ENCODE results near the gene TRNAU1AP. TPM values are rescaled to one million over a fixed set of nuclear protein-coding genes. Genes with fewer than 3 reads are reported as not detected.

TRNAU1AP gene
- polyA plus RNA-seq, 4 donors: 22.8 to 23.8 (median 23.3) TPM

DNA sequence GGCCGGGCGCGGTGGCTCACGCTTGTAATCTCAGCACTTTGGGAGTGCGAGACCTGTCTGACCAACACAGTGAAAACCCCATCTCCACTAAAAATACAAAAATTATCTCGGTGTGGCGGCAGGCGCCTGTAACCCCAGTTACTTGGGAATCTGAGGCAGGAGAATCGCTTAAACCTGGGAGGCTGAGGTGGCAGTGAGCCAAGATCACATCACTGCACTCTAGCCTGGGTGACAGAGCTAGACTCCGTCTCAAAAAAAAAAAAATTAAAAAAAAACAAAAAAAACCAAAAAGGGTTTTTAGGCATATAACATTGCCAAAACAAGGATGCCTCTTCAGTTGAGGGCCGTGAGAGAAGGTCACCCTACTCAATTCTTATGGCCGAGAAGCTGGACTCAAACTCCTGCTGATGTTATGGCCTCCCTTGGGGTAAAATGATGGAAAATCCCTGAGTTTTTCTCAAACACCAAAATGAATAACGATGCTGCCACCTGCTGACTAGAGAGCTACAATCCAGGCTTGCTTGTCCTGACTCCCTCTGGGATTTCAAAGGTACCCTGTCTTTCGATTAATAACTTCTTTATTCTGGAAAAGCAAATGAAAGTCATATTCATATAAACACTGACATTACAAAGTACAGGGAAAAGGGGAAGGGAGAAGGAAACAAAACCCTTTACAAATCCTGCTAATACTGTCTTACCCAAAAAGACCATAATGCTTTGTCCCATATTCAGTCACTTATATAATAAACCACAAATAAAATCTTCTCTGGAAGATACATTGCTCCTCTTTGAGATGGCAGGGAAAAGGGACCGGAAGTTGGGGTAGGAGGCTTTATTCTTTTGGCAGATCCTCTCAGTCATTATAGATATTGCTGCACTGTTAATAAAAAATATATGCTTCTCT lies 49.9 kb downstream of the TRNAU1AP start:
- peak in 1 of 4 donors; percentile 65 for DNase-seq (ENCODE audit: low read depth in 4 of 4, low spot score in 3 of 4)

DNA sequence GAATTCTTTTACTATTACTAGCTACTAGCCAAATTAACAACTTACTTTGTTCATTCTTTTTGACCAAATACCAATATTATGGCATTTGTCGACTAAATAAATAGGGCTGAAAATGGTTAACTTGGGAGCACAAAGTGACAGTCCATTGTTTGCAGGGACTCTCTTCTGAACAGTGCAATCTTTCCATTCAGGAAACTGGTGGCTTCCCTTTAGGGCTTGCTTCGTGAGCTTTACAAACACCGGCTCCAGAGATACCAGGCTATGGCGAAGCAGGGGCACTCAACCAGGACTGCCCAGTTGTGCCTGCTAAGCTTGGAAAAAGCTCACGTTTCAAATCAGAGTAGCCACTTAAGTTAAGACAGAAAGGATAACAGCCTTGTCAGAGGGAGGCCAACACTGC lies 51.5 kb downstream of the TRNAU1AP start:
- no peak for DNase-seq (ENCODE audit: low read depth in 4 of 4, low spot score in 3 of 4)

DNA sequence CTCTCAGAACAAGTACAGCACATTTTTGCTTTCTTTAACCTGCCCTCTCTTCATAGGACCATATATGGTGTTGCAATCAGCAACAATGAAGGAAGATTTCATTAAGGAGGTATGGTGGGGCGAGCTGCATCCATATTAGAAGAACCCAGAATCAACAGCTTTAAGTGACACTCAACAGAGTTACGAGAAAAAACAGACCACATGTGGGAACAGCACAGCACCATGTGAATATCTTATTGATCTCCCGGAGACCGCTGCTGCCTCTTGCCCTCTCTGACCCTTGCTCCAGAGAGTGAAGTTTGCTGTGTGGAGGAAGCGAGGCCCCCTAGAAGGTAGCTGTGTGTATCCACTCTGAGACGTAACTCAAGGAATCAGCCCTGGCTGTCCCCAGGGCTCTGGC lies 52.1 kb downstream of the TRNAU1AP start:
- no peak for DNase-seq (ENCODE audit: low read depth in 4 of 4, low spot score in 3 of 4)

DNA sequence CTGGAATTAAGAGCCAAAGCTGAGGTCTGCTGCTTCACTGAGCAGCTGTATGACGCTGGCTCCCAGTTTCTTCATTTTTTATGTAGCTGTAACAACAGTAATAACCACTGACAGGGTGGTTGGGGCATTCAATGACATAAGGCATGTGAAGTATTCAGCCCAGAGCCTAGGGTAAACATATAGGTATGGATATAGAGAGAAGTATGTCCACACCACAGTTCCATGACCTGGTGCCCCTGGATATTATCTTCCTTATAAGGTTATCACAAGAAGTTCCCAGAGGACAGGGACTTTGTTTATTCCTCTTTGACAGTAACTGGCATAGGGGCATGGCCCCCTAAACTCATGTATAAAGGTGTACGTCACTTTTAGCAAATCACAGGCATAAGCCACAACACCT lies 53.9 kb downstream of the TRNAU1AP start:
- no peak for DNase-seq (ENCODE audit: low read depth in 4 of 4, low spot score in 3 of 4)

DNA sequence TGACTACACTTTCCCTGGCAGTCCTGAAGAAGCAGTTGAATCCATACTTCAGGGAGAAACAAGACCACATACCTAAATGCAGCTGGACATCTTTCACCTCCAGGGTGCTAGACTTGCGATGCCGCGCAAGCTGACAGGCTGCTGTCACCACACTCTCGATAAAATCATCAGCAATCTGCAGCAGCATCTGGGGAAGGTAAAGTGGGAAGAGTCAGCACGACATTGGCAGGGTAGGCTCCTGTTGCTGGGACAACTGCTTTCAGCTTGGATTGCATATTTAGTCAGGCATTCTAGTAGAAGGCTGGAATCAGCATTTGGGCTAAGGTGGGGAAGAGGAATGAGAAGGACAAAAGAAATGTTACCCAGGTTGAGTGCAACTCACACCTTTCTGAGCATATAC lies 60.3 kb downstream of the TRNAU1AP start:
- DNase-seq (ENCODE audit: low read depth in 4 of 4, low spot score in 3 of 4): no peak

Other genes with a start within 250 kb of the TRNAU1AP start
- gene MED18, start 224.0 kb upstream of the TRNAU1AP start, polyA plus RNA-seq (ENCODE audit: insufficient read length in 4 of 4): 10 to 100 TPM; 20.3 to 23.4 (median 22.4) TPM
- 10 to 100 TPM; 70.8 to 99.2 (median 87.8) TPM for gene PHACTR4, start 183.3 kb upstream of the TRNAU1AP start, polyA plus RNA-seq (ENCODE audit: insufficient read length in 4 of 4)
- gene RCC1, start 47.0 kb upstream of the TRNAU1AP start, polyA plus RNA-seq (ENCODE audit: insufficient read length in 4 of 4): 10 to 100 TPM; 31.5 to 37.4 (median 35.6) TPM
- 1 to 10 TPM; 2.1 to 3.2 (median 2.8) TPM for gene RAB42, start 39.2 kb downstream of the TRNAU1AP start, polyA plus RNA-seq (ENCODE audit: insufficient read length in 4 of 4)
- 10 to 100 TPM; 31.9 to 35.2 (median 33.2) TPM for gene TAF12, start 90.0 kb downstream of the TRNAU1AP start, polyA plus RNA-seq (ENCODE audit: insufficient read length in 4 of 4)
- not detected for gene RNU11, start 95.5 kb downstream of the TRNAU1AP start, polyA plus RNA-seq (ENCODE audit: insufficient read length in 4 of 4)
- gene GMEB1, start 115.7 kb downstream of the TRNAU1AP start, polyA plus RNA-seq (ENCODE audit: insufficient read length in 4 of 4): 10 to 100 TPM; 16.2 to 17.9 (median 17.1) TPM
- gene YTHDF2, start 183.9 kb downstream of the TRNAU1AP start, polyA plus RNA-seq (ENCODE audit: insufficient read length in 4 of 4): 100 to 1,000 TPM in 1 of 4 donors, 10 to 100 TPM in 3; 80.8 to 101 (median 95.9) TPM

All from right renal pelvis (tissue), 4 donors.